B cell (primary cell): ENCODE results near the gene ID1.

Experiments
- CTCF ChIP-seq: fragments of 200-600 bp; IDR thresholded peaks from one replicate; pipeline ENCODE4 v1.8.0; 2022; ENCODE audit warnings: antibody characterized with exemption, mild to moderate bottlenecking
- EZH2 ChIP-seq: IDR thresholded peaks from 2 replicates; pipeline ENCODE4 v1.6.1; 2012; ENCODE audit warnings: borderline replicate concordance, low read depth, mild to moderate bottlenecking, moderate library complexity, low read length; ENCODE audit not compliant: insufficient read depth, poor library complexity, severe bottlenecking

GRCh38 chr20:31581391-31581790 lies 23.7 kb upstream of the ID1 start:
- no peak for TF ChIP-seq CTCF
- TF ChIP-seq EZH2, result no peak
